Adrenal gland (tissue), 5 donors: ENCODE measurements around the gene SELENOM.

Source experiments
- CTCF ChIP-seq, 6 experiments: fragments of 450-650 bp in 4 of 6; fragments of 200-600 bp in 2 of 6; sonication (generic) in 1 of 6; IDR thresholded peaks; 1 replicate in 5 of 6; 2 replicates in 1 of 6; pipeline versions ENCODE4 v1.5.1 to v1.8.0; 2016 to 2021; ENCODE audit warnings: antibody characterized with exemption in 6 of 6, mild to moderate bottlenecking in 2 of 6, moderate library complexity in 1 of 6
- POLR2A ChIP-seq, 2 donors: fragments of 450-650 bp; IDR thresholded peaks; one replicate each; pipeline ENCODE4 v1.6.1; 2017; ENCODE audit warnings: antibody characterized with exemption in 2 of 2, mild to moderate bottlenecking in 2 of 2, moderate library complexity in 1 of 2
- donor health status: DM: no; HTN: no; CAD: no.

DNA sequence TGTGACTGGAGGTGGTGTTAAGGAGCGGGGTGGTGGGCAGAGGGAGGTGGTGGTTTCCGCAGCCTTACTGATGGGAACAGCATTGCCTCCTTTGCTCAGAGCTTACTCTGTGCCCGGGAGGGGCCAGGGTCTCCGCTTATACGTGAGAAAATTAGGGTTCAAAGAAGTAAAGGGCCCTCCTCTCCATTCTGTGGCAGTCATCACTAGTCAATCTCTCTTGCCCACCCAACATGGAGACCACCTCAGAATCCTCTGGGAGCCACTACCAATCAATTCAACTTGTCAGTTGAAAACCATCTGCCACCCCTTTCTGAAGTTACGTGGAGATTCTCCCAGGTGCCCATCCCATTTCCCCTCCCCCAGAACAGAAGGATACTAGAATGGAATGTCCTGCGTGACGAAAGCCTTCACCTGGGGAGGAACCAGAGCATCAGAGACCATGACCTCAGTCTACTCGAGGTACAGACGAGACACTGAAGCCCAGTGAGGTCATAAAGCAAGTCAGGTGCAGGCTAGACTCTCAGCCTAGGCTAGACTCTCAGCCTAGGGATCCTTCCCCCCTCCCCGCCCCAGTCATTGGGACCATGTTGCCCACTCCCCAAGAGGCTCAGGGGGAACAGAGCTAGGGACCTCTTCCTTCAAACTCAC is 2.0 kb downstream of the SELENOM start:
- TF ChIP-seq CTCF (IDR thresholded peaks at IDR 0.05) (no peak), POLR2A (IDR thresholded peaks at IDR 0.05) (no peak)
